Thymus (tissue), 11 donors: ENCODE results near the gene MCRS1. TPM values are rescaled to one million over a fixed set of nuclear protein-coding genes. Genes with fewer than 3 reads are reported as not detected.

Experiments
- DNase-seq, 9 donors: peaks; one replicate each; pipeline ENCODE4 v3.0.0-alpha.2; 2013; ENCODE audit warnings: low spot score in 9 of 9, low read depth in 6 of 9, missing footprints in 1 of 9
- H3K27ac ChIP-seq, 2 donors: one replicate each; pipeline ENCODE4 v1.5.1; 2013; ENCODE audit warnings: control low read depth in 1 of 2, low read depth in 1 of 2, low read length in 1 of 2, mild to moderate bottlenecking in 1 of 2, moderate library complexity in 1 of 2
- H3K27me3 ChIP-seq, 2 donors: one replicate each; pipeline ENCODE4 v1.5.1; 2013; ENCODE audit warnings: low read length in 1 of 2; ENCODE audit not compliant: control insufficient read depth in 2 of 2, insufficient read depth in 1 of 2
- H3K36me3 ChIP-seq, 2 donors: one replicate each; pipeline ENCODE4 v1.5.1; 2013; ENCODE audit warnings: low read length in 1 of 2, mild to moderate bottlenecking in 1 of 2, moderate library complexity in 1 of 2; ENCODE audit not compliant: control insufficient read depth in 2 of 2, insufficient read depth in 2 of 2
- H3K4me1 ChIP-seq, 2 donors: one replicate each; pipeline ENCODE4 v1.5.1; 2013; ENCODE audit warnings: low read length in 2 of 2; ENCODE audit not compliant: control insufficient read depth in 2 of 2, insufficient read depth in 2 of 2
- H3K4me3 ChIP-seq, 2 donors: one replicate each; pipeline ENCODE4 v1.5.1; 2013; ENCODE audit warnings: low read length in 2 of 2, control low read depth in 1 of 2, mild to moderate bottlenecking in 1 of 2
- H3K9me3 ChIP-seq, 2 donors: one replicate each; pipeline ENCODE4 v1.5.1; 2013; ENCODE audit warnings: low read length in 1 of 2, mild to moderate bottlenecking in 1 of 2; ENCODE audit not compliant: control insufficient read depth in 2 of 2, insufficient read depth in 1 of 2
- WGBS: extraction: QIAGEN DNeasy Blood & Tissue Kit; methylation state at CpG from one replicate; pipeline ENCODE4 v1.1.7; 2013; 5-methylcytosine and 5-hydroxymethylcytosine counted together
- polyA plus RNA-seq: library from polyadenylated mRNA; stranded (reverse); fragments of 200-250 nt; gene quantifications from one replicate; pipeline ENCODE4 v1.2.3, GENCODE V29; 2013
- total RNA-seq: library from RNA; stranded (reverse); fragments of 120-200 nt; gene quantifications from one replicate; pipeline ENCODE4 v1.2.4, GENCODE V29; 2013
- donor health status: healthy.

The MCRS1 gene
- total and polyA plus RNA-seq, 2 donors = 52.6 to 65.5 TPM

DNA sequence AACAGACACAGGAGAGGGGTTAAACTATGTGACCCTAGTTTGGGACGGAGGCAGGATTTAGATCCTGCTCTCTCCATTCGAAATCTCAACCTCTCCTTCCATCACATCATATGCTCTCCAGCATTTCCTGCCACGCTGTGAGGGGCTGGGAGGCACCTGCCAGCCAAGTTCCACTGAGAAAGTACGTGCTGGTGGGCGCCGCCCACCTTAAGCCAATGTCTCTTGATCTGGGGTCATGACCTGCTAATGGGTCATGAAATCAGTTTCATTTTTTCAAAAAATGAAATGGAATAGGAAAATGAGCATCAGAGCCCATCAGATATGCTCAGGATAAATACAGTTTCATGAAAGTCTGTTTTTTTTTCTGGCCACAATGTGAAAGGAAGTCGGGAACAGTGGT is 7.2 kb downstream of the MCRS1 start:
- Histone ChIP-seq H3K4me1 (peaks cover 0 to 13% of the 10 kb centered on the region in 2 donors), H3K9me3 (peaks cover 0 to 3% of the 10 kb centered on the region in 2 donors)
- no peak for DNase-seq

DNA sequence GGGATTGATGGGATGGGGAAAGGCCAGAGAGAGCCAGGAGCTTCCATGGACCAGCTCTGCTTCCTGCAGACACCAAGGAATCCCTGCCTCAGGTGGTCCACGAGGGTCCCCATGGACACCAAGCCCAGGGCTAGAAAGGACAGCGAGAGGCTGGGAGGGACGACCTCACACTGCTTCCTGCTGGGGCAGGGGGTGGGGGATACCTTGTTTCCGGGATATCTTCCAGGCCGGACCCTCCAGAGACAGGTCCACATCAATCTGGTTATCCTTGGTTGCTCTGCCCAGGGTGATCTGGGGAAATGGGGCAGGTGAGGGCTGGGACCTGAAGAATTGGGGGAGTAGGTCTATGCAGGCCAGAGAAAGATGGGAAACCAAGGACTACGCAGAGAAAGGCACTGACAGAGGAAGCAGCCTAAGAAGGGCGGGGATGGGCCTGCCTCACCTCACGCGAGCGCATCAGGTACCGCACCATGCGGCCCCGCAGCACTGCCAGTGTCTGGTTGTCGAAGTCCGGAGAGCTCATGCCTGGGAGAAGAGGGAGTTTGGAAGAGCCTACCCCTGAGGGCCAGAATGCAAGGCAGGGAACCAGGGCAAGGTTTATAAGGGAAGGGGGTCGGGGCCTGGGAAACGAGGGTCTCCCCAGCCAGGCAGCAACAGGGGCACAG is 8.8 kb downstream of the MCRS1 start:
- 98% methylated on average over 17 of the region's 17 CpGs for WGBS
- Histone ChIP-seq H3K4me3 (no peak overlapping the region), H3K27ac (no peak overlapping the region), H3K9me3 (peaks cover 0 to 3% of the 10 kb centered on the region in 2 donors), H3K27me3 (no peaks in the 10 kb centered on the region), H3K36me3 (peaks cover 77 to 81% of the 10 kb centered on the region in 2 donors), H3K4me1 (peaks cover 0 to under 1% of the 10 kb centered on the region in 2 donors)
- DNase-seq = no peak

More for the DNA sequence above, 7.2 kb downstream of the MCRS1 start:
- Histone ChIP-seq H3K36me3 (peaks cover 89 to 94% of the 10 kb centered on the region in 2 donors), H3K27me3 (no peaks in the 10 kb centered on the region), H3K27ac (no peak overlapping the region), H3K4me3 (no peak overlapping the region)
- WGBS = 97% methylated on average over 7 of the region's 7 CpGs

DNA sequence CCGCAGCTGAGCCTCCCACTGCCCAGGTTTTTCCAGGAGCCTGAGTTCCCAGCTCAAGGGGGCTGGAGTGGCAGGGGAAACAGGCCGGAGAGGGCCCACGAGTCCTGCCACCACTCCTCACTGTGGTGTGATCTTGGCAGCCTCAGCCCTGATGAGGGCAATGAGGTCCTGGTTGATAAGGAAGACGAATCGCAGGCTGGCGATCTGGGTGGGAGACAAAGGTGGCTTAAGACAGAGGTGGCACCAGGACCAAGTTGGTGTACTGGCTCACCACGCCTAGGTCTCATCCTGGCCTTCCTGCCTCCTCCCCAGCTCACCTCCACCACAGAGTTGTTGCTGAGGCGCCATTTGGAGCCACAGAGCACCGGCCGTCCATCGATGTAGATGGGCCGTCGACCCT is 9.4 kb downstream of the MCRS1 start:
- H3K4me1 ChIP-seq = no peaks in the 10 kb centered on the region
- no peaks in the 10 kb centered on the region for H3K27me3 ChIP-seq
- no peak overlapping the region for H3K4me3 ChIP-seq
- WGBS = 90% methylated on average over 13 of the region's 13 CpGs
- H3K9me3 ChIP-seq = peaks cover 0 to 3% of the 10 kb centered on the region in 2 donors
- no peak for DNase-seq
- no peak overlapping the region for H3K27ac ChIP-seq
- H3K36me3 ChIP-seq = peaks cover 71 to 75% of the 10 kb centered on the region in 2 donors

DNA sequence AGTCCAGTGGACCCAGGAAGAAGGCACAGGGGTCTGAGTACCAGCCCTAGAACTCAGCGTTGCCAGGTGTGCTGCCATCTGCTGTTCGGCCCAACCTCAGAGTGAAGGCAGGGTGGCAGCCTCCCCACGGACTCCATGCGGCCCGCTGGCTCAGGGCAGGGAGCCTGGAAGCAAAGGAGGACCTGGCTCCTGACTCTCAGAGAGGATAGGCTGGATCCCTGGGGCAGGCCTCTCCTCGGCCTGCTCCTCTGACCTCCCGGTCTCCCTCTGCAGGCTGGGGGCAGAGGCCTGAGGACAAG is 10.1 kb downstream of the MCRS1 start:
- H3K4me1 ChIP-seq = no peaks in the 10 kb centered on the region
- H3K27ac ChIP-seq = no peak overlapping the region
- WGBS = 94% methylated on average over 7 of the region's 7 CpGs
- H3K9me3 ChIP-seq = peaks cover 0 to 3% of the 10 kb centered on the region in 2 donors
- H3K4me3 ChIP-seq = no peak overlapping the region
- H3K27me3 ChIP-seq = peaks cover 0 to 4% of the 10 kb centered on the region in 2 donors
- no peak for DNase-seq
- H3K36me3 ChIP-seq = peaks cover 64 to 68% of the 10 kb centered on the region in 2 donors

DNA sequence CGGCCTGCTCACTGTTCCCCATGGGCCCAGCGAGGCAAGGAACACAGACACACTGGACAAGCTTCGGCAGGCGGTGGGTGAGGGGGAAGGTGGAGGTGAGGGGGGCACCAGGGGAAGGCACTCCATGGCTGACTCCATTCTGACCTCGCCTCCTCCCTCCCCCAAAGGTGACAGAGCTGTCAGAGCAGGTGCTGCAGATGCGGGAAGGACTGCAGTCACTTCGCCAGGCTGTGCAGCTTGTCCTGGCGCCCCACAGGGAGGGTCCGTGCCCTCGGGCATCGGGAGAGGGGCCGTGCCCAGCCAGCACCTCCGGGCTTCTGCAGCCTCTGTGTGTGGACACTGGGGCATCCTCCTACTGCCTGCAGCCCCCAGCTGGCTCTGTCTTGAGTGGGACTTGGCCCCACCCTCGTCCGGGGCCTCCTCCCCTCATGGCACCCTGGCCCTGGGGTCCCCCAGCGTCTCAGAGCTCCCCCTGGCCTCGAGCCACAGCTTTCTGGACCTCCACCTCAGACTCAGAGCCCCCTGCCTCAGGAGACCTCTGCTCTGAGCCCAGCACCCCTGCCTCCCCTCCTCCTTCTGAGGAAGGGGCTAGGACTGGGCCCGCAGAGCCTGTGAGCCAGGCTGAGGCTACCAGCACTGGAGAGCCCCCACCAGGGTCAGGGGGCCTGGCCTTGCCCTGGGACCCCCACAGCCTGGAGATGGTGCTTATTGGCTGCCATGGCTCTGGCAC is 10.6 kb downstream of the MCRS1 start:
- Histone ChIP-seq H3K9me3 (peaks cover 0 to 3% of the 10 kb centered on the region in 2 donors), H3K27me3 (peaks cover 0 to 9% of the 10 kb centered on the region in 2 donors), H3K4me1 (no peaks in the 10 kb centered on the region), H3K27ac (no peak overlapping the region), H3K36me3 (peaks cover 59 to 63% of the 10 kb centered on the region in 2 donors), H3K4me3 (no peak overlapping the region)
- WGBS = 93% methylated on average over 18 of the region's 18 CpGs
- DNase-seq = no peak

DNA sequence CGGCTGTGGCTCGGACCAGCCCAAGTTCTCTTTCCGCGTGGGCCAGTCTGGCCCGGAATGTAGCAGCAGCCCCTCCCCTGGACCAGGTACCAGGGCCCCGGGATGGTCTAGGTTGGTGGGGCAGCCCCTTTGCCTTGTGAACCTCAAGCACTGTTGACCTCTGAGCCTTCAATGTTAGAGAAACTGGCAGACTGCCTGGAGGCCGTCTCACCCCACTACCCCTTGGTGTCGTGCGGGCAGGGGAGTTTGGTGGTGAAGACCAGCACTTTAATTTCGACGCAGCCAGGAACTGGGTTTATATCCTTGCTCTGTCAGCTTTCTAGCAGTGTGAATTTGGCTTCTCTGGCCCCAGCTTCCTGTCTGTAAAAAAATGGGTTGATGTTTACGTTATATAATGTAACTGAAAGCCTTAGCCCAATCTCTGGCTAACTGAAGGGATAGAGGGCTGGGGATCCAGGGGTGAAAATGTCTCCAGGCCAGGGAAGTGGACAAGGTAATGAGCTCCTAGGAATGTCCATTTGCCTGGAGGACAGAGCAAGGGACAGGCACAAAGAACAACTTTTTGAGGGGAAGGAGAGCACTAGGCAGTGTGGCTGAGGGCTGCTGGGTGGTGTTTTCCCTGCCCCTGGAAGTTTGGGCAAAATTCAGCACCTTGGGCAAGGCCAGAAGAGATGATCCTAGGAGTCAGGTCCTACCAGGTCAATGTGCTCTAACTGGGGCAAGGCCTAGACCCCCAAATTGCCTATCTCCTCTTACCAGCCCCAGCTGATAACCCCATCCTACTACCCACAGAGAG is 11.4 kb downstream of the MCRS1 start:
- no peak overlapping the region for H3K4me3 ChIP-seq
- peaks cover 0 to 3% of the 10 kb centered on the region in 2 donors for H3K9me3 ChIP-seq
- H3K27me3 ChIP-seq = peaks cover 0 to 16% of the 10 kb centered on the region in 2 donors
- no peak for DNase-seq
- no peaks in the 10 kb centered on the region for H3K4me1 ChIP-seq
- H3K27ac ChIP-seq = no peak overlapping the region
- peaks cover 54 to 55% of the 10 kb centered on the region in 2 donors for H3K36me3 ChIP-seq
- WGBS = 81% methylated on average over 12 of the region's 12 CpGs

DNA sequence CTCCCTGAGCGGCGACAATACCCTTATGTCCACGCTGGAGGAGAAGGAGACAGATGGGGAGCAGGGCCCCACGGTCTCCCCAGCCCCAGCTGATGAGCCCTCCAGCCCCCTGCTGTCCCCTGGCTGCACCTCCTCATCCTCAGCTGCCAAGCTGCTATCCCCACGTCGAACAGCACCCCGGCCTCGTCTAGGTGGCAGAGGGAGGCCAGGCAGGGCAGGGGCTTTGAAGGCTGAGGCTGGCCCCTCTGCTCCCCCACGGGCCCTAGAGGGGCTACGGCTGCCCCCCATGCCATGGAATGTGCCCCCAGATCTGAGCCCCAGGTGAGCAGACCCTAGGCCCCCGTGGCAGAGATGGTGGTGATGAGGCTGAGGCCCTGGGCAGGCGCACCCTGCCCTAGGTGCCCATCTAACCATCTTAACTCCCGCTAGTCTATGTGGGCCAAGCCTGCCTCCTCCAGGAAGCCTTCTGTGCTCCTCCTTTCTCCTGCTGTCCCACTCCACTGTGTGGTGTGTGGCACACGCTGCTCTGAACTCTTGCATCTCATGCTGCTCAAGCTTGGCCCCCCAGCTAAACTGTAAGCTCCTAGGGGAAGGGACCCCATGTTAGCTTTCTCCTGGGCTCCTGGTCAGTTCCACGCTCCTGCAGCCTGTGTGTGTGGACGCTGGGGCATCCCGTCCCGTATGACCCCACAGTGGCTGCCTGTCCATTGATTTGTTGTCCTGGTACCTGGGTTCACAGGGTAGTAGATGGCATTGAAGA is 12.1 kb downstream of the MCRS1 start:
- Histone ChIP-seq H3K4me3 (no peak overlapping the region), H3K4me1 (no peaks in the 10 kb centered on the region), H3K27ac (no peak overlapping the region), H3K9me3 (peaks cover 0 to 3% of the 10 kb centered on the region in 2 donors), H3K36me3 (peaks cover 48 to 49% of the 10 kb centered on the region in 2 donors), H3K27me3 (peaks cover 3 to 24% of the 10 kb centered on the region in 2 donors)
- WGBS = 97% methylated on average over 18 of the region's 18 CpGs
- no peak for DNase-seq

DNA sequence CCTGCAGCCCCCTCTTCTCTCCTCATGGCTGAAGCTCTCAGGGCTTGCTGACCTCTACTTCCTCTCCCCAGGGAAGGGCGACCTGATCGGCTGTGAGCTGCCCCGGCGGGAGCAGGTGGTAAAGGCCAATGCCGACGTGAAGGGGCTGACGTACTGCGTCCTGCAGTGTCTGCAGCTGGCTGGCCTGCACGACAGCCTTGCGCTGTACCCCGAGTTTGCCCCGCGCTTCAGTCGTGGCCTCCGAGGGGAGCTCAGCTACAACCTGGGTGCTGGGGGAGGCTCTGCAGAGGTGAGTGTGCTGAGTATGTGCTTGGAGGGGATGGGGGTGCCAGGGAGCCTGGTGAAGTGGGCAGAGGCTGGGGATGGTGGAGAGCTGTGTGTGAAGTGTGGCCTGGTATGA is 13.7 kb downstream of the MCRS1 start:
- Histone ChIP-seq H3K4me3 (no peak overlapping the region), H3K27ac (no peak overlapping the region), H3K36me3 (peaks cover 33% of the 10 kb centered on the region in 2 donors), H3K9me3 (peaks cover 0 to 1% of the 10 kb centered on the region in 2 donors), H3K27me3 (peaks cover 8 to 39% of the 10 kb centered on the region in 2 donors), H3K4me1 (peaks cover 0 to 1% of the 10 kb centered on the region in 2 donors)
- no peak for DNase-seq
- 96% methylated on average over 15 of the region's 15 CpGs for WGBS
